ENCODE measurements around the gene SNX20.

SNX20 gene

DNA sequence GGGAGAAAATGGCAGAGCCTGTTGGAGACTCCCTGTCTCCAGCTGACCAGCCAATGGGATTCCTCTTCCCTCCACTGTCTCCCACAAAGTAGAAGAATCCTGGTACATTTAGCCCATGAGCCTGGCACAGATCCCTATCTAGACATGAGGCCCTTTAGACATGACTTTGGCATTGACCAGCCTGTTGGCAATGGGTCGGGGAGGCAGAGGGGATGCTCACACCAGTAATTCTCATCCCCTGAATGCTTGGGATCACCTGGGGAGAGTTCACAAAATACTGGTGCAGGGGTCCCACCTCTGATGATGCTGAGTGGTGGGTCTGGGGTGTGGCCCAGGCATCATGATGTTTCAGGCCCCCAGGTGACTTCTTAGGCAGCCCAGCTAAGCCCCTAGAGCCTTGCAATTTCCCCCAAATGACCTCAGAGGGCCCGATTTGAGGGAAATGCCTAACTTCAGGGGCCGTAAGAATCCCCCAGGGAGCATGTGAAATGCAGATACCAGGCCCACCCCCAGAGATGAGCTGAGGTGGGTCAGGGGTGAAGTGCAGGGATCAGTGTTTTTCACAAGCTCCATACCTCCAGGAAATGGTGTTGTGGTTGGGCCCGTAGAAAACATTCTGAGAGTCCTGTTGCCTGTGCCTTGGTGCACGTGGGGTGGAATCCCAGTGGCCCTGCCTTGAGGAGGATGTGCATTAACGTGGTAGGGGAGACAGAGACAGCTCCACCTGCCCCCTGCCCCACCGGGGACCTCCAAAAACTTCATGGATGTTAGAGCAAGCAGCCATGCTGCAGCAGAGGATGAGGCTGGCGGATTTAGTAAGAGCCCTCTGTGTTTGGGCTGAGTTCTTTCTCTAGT, 42.1 kb downstream of the SNX20 start:
- in situ Hi-C loops (cut with MboI; ENCODE audit: low sequenced_read_pairs): no loop called here

DNA sequence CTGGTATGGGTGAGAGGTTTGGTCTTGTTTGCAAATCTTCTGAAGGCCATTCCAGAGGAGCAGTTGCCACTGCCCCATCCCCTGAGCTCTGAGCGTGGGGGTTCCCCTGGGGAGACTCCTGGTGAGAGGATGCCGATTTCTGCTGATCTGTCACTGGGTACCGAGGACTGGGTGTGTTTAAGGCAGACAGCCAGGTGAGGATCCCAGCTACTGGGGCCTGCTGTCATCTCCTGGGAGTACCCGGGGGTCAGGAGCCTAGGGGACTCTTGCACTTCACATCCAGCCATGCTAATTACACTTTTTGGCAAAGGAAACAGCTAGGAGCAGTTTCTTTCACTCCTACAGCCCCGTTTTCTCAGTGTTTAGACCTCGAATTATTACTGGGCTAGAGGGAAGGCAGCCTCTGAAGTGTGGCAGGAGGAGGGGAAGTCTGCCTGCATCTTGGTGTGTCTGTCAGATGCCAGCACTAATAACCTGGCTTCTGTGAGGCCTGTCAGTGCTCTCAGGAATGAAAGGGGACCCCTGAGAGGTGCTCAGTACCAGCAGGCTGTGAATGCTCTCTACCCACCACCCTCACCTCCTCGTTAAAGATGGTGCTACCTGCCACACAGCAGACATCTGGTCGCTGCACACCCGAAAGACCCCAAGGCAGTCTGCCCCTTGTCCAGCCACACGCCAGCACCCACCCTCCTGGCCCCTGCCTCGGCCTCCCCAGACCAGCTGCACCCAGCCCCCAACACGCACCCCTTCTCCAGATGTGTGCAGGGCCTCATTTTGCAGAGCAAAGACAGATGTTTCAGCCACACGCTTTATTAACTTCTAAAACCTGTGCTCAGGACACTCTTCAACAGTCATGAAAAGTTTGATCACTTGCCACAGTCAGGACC, 43.2 kb downstream of the SNX20 start:
- in situ Hi-C loops (cut with MboI; ENCODE audit: low sequenced_read_pairs): no loop called here

- in situ Hi-C loops (cut with MboI; ENCODE audit: low sequenced_read_pairs): no loop called here
Observed at GRCh38 chr16:50636753-50637374, 44.2 kb downstream of the SNX20 start.

- in situ Hi-C loops (cut with MboI; ENCODE audit: low sequenced_read_pairs): no loop called here
Observed at GRCh38 chr16:50635505-50636392, 45.4 kb downstream of the SNX20 start.

DNA sequence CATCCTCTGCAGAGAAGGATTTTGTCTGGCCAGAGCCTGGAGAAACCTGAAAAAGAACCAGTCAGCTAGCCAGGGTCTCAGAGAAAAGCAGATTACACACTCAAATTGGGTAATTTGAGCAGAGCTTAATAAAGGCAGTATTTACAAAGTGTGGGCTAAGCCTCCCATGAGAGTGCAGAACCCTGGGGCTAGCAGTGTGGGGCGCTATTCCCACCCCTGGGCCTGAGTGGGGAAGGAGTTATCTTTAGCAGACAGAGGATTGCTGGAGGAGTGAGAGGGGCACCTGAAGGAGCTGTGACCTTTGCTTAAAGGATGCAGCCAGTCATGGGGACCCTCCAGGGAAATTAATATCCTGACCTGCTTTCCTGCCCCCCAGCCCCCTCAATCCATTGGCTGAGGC, 46.2 kb downstream of the SNX20 start:
- in situ Hi-C loops (cut with MboI; ENCODE audit: low sequenced_read_pairs): no loop called here

DNA sequence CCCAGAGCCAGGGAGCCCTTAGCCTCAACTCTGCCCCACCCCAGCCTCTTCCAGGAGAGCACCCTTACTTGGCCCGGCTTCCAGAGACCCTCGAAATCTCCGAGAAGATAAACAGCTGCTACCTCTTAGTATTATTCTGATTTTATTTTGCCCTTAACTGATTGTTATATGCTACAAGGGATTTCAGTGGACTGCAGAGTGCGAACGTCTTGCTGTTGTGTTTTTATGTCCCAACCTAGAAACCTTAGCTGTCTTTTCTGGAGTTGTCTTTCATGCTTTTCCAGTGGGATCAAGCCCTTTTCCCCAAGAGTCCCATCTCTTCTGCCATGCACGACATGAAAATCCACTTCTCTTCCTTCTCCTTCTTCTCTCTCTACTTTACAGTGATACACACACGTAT, 47.0 kb downstream of the SNX20 start:
- in situ Hi-C loops (cut with MboI; ENCODE audit: low sequenced_read_pairs): no loop called here

DNA sequence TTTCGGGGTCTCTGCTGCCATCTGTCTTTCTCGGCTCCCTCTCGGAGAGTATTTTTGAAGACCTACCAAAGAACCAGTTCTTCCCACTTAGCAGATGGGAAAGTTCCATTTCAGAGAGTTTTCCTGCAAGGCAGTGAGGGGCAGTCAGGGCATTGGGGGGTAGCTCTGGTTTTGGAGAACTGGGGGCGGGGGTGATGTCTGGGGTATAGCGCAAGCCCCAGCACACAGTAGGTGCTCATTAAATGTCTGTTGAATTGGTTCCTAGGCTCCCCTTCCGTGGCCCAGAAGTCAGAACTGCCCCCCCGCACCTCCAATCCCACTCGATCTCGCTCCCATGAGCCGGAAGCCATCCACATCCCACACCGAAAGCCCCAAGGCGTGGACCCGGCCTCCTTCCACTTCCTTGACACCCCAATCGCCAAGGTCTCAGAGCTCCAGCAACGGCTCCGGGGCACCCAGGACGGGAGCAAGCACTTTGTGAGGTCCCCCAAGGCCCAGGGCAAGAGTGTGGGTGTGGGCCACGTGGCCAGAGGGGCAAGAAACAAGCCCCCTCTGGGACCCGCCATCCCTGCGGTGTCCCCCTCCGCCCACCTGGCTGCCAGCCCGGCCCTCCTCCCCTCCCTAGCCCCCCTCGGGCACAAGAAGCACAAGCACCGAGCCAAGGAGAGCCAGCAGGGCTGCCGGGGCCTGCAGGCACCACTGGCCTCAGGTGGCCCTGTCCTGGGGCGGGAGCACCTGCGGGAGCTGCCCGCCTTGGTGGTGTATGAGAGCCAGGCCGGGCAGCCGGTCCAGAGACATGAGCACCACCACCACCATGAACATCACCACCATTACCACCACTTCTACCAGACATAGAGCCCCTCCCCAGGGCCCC, 47.9 kb downstream of the SNX20 start:
- in situ Hi-C loops (cut with MboI; ENCODE audit: low sequenced_read_pairs): no loop called here

DNA sequence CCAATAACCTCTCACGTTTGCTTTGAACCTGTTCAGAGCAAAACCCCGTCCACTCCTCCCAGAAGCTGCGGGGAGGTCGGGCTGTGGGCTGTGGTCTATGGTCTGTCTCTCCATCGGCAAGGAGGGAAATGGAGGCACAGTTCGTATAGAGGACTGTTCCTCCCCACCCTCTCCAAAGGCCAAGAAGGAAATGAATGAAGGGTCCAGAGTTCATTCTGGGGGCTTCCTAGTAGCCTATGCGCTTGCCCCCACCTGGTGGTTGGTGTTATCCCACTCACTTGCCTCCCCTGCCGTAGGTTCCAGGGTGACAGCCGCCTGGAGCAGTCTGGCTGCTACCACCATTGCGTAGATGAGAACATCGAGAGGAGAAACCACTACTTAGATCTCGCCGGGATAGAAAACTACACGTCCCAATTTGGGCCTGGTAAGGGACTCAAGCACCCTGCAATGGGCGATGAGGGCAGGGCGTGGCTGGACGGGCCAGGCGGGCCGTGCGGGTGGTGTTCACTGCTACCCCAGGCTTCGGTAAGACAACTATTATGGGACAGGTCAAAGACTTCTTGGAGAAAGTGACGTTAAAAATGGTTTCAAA, 49.0 kb downstream of the SNX20 start:
- in situ Hi-C loops (cut with MboI; ENCODE audit: low sequenced_read_pairs): no loop called here

GRCh38 chr16:50631249-50631984, 49.7 kb downstream of the SNX20 start:
- in situ Hi-C loops (cut with MboI; ENCODE audit: low sequenced_read_pairs): no loop called here

GRCh38 chr16:50630394-50631020, 50.6 kb downstream of the SNX20 start:
- in situ Hi-C loops (cut with MboI; ENCODE audit: low sequenced_read_pairs): no loop called here

GRCh38 chr16:50629334-50629733, 51.8 kb downstream of the SNX20 start:
- in situ Hi-C loops (cut with MboI; ENCODE audit: low sequenced_read_pairs): no loop called here

DNA sequence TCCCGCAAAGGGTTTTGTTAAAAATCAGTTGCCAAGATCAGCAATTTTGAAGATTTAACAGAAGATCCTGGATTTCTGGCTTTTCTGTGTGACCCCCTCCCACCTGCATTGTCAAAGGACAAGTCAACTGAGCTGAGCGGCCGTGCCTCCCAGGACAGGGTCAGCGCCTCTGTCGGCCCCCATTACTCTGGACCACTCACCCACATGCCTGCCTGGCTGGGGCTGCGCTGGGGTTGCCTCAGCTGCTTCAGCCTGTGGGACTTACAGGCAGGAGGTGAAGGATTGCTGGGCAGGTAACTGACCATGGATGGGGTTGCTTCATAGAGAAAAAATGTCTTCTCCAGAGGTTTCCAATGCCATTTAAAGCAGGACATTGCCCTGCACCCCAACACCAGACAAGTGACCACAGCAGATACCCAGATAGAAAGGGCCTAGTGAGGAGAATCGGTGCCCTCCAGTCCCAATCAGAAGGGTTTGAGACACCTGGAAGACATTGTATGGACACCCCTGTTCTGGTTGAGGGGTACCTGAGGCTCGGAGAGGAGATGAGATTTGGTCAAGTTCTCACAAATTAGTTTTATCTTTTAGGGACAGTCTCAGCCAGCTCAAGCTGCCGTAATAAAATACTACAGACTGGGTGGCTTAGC, 52.8 kb downstream of the SNX20 start:
- in situ Hi-C loops (cut with MboI; ENCODE audit: low sequenced_read_pairs): no loop called here

GRCh38 chr16:50627419-50627818, 53.7 kb downstream of the SNX20 start:
- in situ Hi-C loops (cut with MboI; ENCODE audit: low sequenced_read_pairs): no loop called here

- in situ Hi-C loops (cut with MboI; ENCODE audit: low sequenced_read_pairs): no loop called here
Observed at GRCh38 chr16:50626868-50627267, 54.2 kb downstream of the SNX20 start.

- in situ Hi-C loops (cut with MboI; ENCODE audit: low sequenced_read_pairs): no loop called here
Observed at GRCh38 chr16:50625374-50625773, 55.7 kb downstream of the SNX20 start.

- in situ Hi-C loops (cut with MboI; ENCODE audit: low sequenced_read_pairs): no loop called here
Observed at GRCh38 chr16:50624449-50624970, 56.6 kb downstream of the SNX20 start.

DNA sequence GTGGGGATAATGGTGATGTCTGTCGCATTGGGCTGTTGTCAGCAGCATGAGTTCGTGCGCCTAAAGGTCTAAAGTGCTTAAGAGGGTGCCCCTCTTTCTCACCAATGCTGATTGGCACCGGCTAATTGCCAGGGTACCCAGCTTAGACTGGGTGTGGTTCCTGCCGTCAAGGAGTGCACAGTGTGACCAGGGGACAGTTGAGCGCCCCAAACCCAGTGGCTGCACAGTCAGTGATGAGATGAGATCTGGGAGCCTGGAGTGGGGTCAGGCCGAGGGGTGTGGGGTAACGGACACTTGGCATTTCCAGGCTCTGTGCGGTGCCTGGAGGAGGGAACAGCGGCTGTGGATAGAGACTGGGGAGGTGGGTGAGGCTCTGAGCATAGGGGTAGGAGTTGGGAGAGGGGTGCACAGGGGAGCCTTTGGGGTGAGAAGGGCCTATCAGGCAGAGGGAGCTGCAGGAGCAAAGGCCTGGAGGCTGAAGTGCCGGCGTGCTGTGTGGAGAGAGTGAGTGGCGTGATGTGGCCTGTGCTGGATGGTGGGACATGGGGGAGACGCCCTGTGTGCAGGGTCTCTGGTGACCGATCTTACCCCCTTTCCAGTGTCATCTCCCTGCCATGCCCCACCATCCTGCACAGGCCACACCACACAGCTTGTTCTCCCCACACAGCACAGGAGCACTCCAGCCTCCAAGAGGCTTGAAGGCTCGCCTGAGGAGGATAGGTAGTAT, 58.3 kb downstream of the SNX20 start:
- in situ Hi-C loops (cut with MboI; ENCODE audit: low sequenced_read_pairs): no loop called here

Measured in HL-60/S4 (cell line).